ENCODE measurements around the gene CHADL. TPM values are rescaled to one million over a fixed set of nuclear protein-coding genes. Genes with fewer than 3 reads are reported as not detected.

Gene CHADL
- total RNA-seq, 1 experiment from 2014 or later: 0.33 TPM

DNA sequence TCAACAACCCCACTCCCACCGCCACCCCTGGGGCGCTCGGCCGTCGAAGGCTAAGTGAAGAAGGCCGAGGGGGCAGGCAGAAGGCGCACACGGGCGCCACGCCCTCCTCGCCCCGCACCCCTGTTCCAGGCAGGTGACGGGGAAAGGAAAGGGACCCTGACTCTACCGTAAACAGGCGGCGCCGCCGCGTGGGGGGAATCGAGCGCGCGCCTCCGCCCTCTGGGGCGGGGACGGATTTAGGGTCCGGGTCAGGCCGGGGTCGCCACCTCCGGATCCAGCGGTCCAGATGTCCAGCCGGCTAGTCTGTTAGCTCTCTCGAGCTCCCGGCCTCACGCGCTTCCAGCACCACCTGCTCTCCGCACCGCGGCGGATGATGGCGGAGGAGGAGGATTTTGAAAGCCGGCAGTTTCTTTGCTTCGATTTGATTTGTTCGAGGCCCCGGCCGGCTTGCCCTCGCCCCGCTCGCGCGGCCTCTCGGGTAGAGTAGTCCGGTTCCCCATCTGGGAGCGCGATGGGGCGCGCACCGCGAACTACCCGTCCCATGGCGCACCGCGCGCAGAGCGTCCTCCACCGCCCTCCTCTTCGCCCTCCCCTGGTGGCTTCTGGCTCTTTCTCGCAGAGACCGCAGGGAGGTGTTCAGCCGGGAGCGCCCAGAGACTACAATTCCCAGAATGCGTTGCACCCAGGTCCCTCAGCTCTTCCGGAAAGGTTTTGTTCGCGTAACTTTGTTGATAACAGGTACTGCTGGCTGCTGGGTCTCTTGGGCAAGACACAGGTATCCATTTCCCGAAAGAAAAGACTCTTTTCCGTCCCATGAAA is 45.3 kb upstream of the CHADL start, which contains the start of gene RANGAP1:
Gene RANGAP1 (minus strand): TSS at position 368 of the 819 bp plus-strand sequence. CDS start 5,143 bp downstream, outside the sequence.
- Histone ChIP-seq H3K9me3 (ENCODE audit: control insufficient read depth, insufficient read depth, low read depth, low read length) (no peaks in the 10 kb centered on the region), H3K27ac (ENCODE audit: low read length) (peak within 1 kb of the TSS; percentile 95), H3K27me3 (ENCODE audit: control insufficient read depth, insufficient read depth, low read length) (no peaks in the 10 kb centered on the region), H3K36me3 (ENCODE audit: control insufficient read depth, insufficient read depth, low read length) (peaks cover 9% of the 10 kb centered on the region), H3K4me1 (ENCODE audit: control insufficient read depth, insufficient read depth, low read length) (peaks cover 45% of the 10 kb centered on the region), H3K4me3 (ENCODE audit: low read depth in 2 of 2, low read length in 2 of 2) (peak within 1 kb of the TSS; percentile 77 to 80)
- DNase-seq (ENCODE audit: low read depth, low spot score): peak; percentile 94
- TF ChIP-seq TCF7L2 (IDR thresholded peaks at IDR 0.05; ENCODE audit: low read depth, low read length) (no peak), SIN3A (IDR thresholded peaks at IDR 0.05; ENCODE audit: borderline replicate concordance, insufficient read depth, low read depth, low read length) (peak; percentile 88; the same call in 1 of the 2 replicates), POLR2AphosphoS5 (IDR thresholded peaks at IDR 0.05; ENCODE audit: low read depth, low read length) (peak; percentile 77; the same call in 1 of the 2 replicates)
- TF ChIP-seq, protein P1, sequence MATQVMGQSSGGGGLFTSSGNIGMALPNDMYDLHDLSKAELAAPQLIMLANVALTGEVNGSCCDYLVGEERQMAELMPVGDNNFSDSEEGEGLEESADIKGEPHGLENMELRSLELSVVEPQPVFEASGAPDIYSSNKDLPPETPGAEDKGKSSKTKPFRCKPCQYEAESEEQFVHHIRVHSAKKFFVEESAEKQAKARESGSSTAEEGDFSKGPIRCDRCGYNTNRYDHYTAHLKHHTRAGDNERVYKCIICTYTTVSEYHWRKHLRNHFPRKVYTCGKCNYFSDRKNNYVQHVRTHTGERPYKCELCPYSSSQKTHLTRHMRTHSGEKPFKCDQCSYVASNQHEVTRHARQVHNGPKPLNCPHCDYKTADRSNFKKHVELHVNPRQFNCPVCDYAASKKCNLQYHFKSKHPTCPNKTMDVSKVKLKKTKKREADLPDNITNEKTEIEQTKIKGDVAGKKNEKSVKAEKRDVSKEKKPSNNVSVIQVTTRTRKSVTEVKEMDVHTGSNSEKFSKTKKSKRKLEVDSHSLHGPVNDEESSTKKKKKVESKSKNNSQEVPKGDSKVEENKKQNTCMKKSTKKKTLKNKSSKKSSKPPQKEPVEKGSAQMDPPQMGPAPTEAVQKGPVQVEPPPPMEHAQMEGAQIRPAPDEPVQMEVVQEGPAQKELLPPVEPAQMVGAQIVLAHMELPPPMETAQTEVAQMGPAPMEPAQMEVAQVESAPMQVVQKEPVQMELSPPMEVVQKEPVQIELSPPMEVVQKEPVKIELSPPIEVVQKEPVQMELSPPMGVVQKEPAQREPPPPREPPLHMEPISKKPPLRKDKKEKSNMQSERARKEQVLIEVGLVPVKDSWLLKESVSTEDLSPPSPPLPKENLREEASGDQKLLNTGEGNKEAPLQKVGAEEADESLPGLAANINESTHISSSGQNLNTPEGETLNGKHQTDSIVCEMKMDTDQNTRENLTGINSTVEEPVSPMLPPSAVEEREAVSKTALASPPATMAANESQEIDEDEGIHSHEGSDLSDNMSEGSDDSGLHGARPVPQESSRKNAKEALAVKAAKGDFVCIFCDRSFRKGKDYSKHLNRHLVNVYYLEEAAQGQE (IDR thresholded peaks at IDR 0.05; ENCODE audit: insufficient read depth in 1 of 2, low read depth in 2 of 2, low read length in 1 of 2): no peak
- TF ChIP-seq, protein P2, sequence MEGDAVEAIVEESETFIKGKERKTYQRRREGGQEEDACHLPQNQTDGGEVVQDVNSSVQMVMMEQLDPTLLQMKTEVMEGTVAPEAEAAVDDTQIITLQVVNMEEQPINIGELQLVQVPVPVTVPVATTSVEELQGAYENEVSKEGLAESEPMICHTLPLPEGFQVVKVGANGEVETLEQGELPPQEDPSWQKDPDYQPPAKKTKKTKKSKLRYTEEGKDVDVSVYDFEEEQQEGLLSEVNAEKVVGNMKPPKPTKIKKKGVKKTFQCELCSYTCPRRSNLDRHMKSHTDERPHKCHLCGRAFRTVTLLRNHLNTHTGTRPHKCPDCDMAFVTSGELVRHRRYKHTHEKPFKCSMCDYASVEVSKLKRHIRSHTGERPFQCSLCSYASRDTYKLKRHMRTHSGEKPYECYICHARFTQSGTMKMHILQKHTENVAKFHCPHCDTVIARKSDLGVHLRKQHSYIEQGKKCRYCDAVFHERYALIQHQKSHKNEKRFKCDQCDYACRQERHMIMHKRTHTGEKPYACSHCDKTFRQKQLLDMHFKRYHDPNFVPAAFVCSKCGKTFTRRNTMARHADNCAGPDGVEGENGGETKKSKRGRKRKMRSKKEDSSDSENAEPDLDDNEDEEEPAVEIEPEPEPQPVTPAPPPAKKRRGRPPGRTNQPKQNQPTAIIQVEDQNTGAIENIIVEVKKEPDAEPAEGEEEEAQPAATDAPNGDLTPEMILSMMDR (IDR thresholded peaks at IDR 0.05): no peak
- POLR2A ChIA-PET: no interaction called here
- no TSS peak for BruUV-seq (replicated peaks)
- in situ Hi-C loops (cut with HindIII; ENCODE audit: low pct_unique_long_range_greater_than_20kb, low sequenced_read_pairs) (no loop called here), intact Hi-C loops (cut with micrococcal nuclease; ENCODE audit: unreplicated experiment) (no loop called here)
- peak; percentile 90 for ATAC-seq
- CTCF ChIA-PET: no interaction called here

DNA sequence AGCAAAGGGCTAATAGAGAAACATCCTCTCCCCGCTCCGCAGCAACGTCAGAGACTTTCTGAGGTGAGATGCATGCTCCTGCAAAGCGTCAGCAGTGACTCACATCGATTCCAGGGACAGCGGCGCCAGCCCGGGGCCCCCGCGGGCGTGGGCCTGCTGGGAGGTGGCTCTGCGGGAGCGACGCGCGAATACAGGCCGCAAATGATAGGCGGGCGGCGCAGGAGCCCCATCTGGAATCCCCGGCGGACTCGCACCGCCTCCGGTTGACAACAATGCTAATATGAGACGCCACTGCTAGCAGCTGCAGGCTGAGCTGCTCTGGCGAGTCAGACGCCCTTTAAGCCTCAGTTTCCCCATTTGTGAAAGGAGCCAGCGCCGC is 44.7 kb upstream of the CHADL start:
- H3K36me3 ChIP-seq (ENCODE audit: control insufficient read depth, insufficient read depth, low read length): peaks cover 9% of the 10 kb centered on the region
- no peak for DNase-seq (ENCODE audit: low read depth, low spot score)
- ATAC-seq: peak; percentile 46
- POLR2A ChIA-PET: no interaction called here
- H3K9me3 ChIP-seq (ENCODE audit: control insufficient read depth, insufficient read depth, low read depth, low read length): no peaks in the 10 kb centered on the region
- in situ Hi-C loops (cut with HindIII; ENCODE audit: low pct_unique_long_range_greater_than_20kb, low sequenced_read_pairs) (no loop called here), intact Hi-C loops (cut with micrococcal nuclease; ENCODE audit: unreplicated experiment) (no loop called here)
- H3K27me3 ChIP-seq (ENCODE audit: control insufficient read depth, insufficient read depth, low read length): no peaks in the 10 kb centered on the region
- CTCF ChIA-PET: no interaction called here
- peak overlapping the region; percentile 90 for H3K27ac ChIP-seq (ENCODE audit: low read length)
- no TSS peak for BruUV-seq (replicated peaks)
- H3K4me3 ChIP-seq (ENCODE audit: low read depth in 2 of 2, low read length in 2 of 2): peak overlapping the region; percentile 77 to 80
- TF ChIP-seq SIN3A (IDR thresholded peaks at IDR 0.05; ENCODE audit: borderline replicate concordance, insufficient read depth, low read depth, low read length) (no peak), POLR2AphosphoS5 (IDR thresholded peaks at IDR 0.05; ENCODE audit: low read depth, low read length) (peak; percentile 33; the same call in 1 of the 2 replicates)
- TF ChIP-seq, protein P1 (IDR thresholded peaks at IDR 0.05; ENCODE audit: insufficient read depth in 1 of 2, low read depth in 2 of 2, low read length in 1 of 2): no peak
- peaks cover 44% of the 10 kb centered on the region for H3K4me1 ChIP-seq (ENCODE audit: control insufficient read depth, insufficient read depth, low read length)
